ENCODE results near the gene CHCHD6. TPM values are rescaled to one million over a fixed set of nuclear protein-coding genes. Genes with fewer than 3 reads are reported as not detected.

CHCHD6 gene
- total RNA-seq, 4 donors from 2014 or later: 30.3 to 46.5 (median 33.6) TPM

DNA sequence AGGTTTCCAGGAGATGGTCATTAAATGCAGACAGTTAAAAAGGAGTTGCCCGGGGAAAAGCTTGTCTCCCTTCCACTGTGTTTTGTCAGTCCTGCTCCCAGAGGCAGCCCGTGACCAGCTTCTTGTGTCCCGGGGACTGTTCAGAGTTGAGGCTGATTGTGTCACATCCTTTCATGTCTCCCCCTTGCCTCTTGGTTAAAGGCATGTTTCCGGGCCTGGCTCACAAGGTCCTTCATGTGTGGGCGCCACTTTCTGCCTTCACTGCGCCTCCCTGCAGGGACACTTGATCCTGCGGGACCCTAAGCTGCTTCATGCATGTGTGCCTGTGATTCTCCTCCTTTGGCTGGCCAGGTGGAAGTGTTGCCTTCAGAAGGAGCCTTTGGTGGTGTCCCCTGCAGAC lies 9.2 kb downstream of the CHCHD6 start:
- Histone ChIP-seq H3K27me3 (no peaks in the 10 kb centered on the region), H3K27ac (no peak overlapping the region), H3K36me3 (peaks cover 0 to under 1% (median 0%) of the 10 kb centered on the region in 3 donors), H3K4me1 (no peaks in the 10 kb centered on the region), H3K9me3 (no peaks in the 10 kb centered on the region), H3K4me3 (no peak overlapping the region)
- TF ChIP-seq EP300 (IDR thresholded peaks at IDR 0.05): no peak
- TF ChIP-seq, protein P1, sequence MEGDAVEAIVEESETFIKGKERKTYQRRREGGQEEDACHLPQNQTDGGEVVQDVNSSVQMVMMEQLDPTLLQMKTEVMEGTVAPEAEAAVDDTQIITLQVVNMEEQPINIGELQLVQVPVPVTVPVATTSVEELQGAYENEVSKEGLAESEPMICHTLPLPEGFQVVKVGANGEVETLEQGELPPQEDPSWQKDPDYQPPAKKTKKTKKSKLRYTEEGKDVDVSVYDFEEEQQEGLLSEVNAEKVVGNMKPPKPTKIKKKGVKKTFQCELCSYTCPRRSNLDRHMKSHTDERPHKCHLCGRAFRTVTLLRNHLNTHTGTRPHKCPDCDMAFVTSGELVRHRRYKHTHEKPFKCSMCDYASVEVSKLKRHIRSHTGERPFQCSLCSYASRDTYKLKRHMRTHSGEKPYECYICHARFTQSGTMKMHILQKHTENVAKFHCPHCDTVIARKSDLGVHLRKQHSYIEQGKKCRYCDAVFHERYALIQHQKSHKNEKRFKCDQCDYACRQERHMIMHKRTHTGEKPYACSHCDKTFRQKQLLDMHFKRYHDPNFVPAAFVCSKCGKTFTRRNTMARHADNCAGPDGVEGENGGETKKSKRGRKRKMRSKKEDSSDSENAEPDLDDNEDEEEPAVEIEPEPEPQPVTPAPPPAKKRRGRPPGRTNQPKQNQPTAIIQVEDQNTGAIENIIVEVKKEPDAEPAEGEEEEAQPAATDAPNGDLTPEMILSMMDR (IDR thresholded peaks at IDR 0.05): no peak
- no peak for TF ChIP-seq POLR2A (IDR thresholded peaks at IDR 0.05)
- no peak for DNase-seq (ENCODE audit: low spot score in 2 of 2)
- WGBS, 2 donors: 89 to 94% methylated on average over 7 of the region's 7 CpGs

DNA sequence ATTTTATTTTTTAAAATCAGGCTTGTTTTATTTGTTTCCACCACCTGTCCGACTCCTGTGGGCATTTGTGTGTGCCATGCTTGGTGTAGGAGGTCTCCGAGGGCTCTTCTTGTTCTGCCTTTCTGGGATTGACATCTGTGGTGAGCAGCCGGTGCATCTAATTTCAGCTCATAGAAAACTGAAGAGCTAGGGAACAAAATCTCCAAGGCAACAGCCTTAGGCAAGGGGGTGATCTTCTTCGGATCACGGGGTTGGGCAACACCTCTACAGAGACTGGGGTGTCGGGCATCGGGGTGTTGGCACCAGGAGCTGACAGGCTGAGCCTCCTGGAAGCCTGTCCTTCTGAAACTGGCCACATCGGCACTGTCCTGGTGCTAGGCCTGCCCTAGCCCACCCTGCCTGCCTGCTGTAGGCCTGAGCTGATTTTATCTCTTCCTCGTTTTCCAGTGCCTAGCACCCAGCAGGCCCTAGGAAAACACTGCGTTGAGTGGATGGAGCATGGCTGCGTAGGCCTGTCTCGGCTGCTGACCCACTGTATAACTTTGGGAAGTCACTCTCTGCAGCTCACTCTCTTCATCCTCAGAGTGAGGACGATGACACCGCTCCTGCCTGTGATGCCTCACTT lies 10.3 kb downstream of the CHCHD6 start:
- DNase-seq (ENCODE audit: low spot score in 2 of 2): no peak
- Histone ChIP-seq H3K9me3 (no peaks in the 10 kb centered on the region), H3K4me3 (no peak overlapping the region), H3K4me1 (no peaks in the 10 kb centered on the region), H3K27ac (no peak overlapping the region), H3K36me3 (no peaks in the 10 kb centered on the region), H3K27me3 (no peaks in the 10 kb centered on the region)
- TF ChIP-seq, protein P1 (IDR thresholded peaks at IDR 0.05): no peak
- TF ChIP-seq POLR2A (IDR thresholded peaks at IDR 0.05): no peak
- WGBS, 2 donors: 88 to 94% methylated on average over 13 to 14 of the region's 14 CpGs

DNA sequence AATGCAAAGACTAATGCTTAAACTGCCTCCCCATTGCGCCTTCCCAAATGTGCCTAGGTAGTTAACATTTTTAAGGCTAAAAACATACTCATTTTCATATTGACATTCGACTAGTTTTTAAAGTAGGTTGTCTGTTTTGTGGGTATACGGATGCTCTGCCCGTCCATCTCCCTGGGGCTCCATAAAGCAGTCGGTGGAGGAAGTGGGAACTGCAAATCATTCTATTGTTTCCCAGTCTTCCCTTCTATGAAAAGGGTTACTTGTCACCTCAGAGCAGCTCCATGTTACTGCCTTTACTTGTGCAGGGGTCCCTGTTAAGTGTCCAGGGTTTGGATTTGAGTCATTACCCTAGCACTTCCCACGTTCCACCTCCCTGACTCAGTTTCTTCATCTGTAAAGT lies 10.9 kb downstream of the CHCHD6 start:
- Histone ChIP-seq H3K27ac (no peak overlapping the region), H3K4me3 (no peak overlapping the region), H3K9me3 (no peaks in the 10 kb centered on the region), H3K36me3 (no peaks in the 10 kb centered on the region), H3K4me1 (no peaks in the 10 kb centered on the region), H3K27me3 (no peaks in the 10 kb centered on the region)
- WGBS, 2 donors: 60 to 66% methylated on average over 6 of the region's 6 CpGs
- TF ChIP-seq POLR2A (IDR thresholded peaks at IDR 0.05) (no peak), EP300 (IDR thresholded peaks at IDR 0.05) (no peak)
- TF ChIP-seq, protein P1 (IDR thresholded peaks at IDR 0.05): no peak
- DNase-seq (ENCODE audit: low spot score in 2 of 2): no peak

DNA sequence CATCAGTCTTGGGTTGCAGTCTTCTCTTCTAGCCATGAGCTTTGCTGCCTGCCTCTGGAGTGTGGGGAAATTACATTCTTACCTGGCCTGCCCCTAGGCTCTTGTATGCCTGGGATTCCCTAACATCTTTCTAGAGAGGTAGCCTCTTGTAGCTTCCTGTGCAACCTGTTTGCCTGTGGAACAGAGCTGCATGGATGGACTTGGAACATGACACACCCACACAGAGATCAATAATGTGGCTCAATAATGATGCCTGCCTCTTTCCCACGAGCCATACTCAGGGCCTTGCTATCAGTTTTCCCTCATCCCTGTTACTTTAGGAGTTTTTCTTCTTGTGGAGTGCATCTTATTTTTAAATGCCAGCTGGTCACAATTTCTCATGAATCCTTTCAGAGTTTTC lies 11.4 kb downstream of the CHCHD6 start:
- WGBS, 2 donors: 79 to 83% methylated on average over 1 of the region's 1 CpG
- Histone ChIP-seq H3K27ac (no peak overlapping the region), H3K27me3 (no peaks in the 10 kb centered on the region), H3K4me1 (no peaks in the 10 kb centered on the region), H3K4me3 (no peak overlapping the region), H3K36me3 (no peaks in the 10 kb centered on the region), H3K9me3 (no peaks in the 10 kb centered on the region)
- TF ChIP-seq, protein P1 (IDR thresholded peaks at IDR 0.05): no peak
- TF ChIP-seq POLR2A (IDR thresholded peaks at IDR 0.05): no peak
- TF ChIP-seq EP300 (IDR thresholded peaks at IDR 0.05): no peak
- no peak for DNase-seq (ENCODE audit: low spot score in 2 of 2)

DNA sequence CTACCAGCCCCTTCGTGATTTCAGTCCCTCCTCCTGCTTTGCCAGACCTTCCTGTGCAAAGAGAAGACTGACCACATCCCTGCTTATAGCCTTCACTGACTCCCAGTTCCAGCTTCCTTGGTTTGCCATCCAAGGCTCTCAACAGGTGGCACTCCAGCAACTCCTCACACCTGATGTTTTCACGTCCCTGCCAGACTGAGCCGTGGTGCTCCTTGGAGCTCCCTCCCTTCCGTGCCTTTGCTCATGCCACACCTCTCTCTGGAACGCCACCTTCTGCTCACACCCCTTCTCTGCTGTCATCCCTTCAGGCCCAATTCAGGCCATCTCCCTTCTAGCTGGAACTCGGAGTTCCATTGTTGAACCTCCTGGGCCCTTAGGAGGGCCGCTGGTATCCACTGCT lies 12.0 kb downstream of the CHCHD6 start:
- H3K27me3 ChIP-seq: no peaks in the 10 kb centered on the region
- no peaks in the 10 kb centered on the region for H3K9me3 ChIP-seq

More for the DNA sequence above, 12.0 kb downstream of the CHCHD6 start:
- Histone ChIP-seq H3K4me1 (peaks cover 0 to 2% (median 0%) of the 10 kb centered on the region in 4 donors), H3K4me3 (no peak overlapping the region), H3K27ac (no peak overlapping the region), H3K36me3 (no peaks in the 10 kb centered on the region)
- DNase-seq (ENCODE audit: low spot score in 2 of 2): no peak
- WGBS, 2 donors: 78 to 82% methylated on average over 7 of the region's 7 CpGs
- TF ChIP-seq POLR2A (IDR thresholded peaks at IDR 0.05) (no peak), EP300 (IDR thresholded peaks at IDR 0.05) (no peak)
- TF ChIP-seq, protein P1 (IDR thresholded peaks at IDR 0.05): no peak
